Fibroblast of lung (primary cell): ENCODE results near the gene IGF1R. TPM values are rescaled to one million over a fixed set of nuclear protein-coding genes. Genes with fewer than 3 reads are reported as not detected.

ENCODE experiments used
- DNase-seq, 2 donors: peaks; one replicate each; pipeline versions ENCODE4 v3.0.0 to v3.0.0-alpha.2; 2010; ENCODE audit warnings: low read depth in 2 of 2
- H2AFZ ChIP-seq: 2 replicates; pipeline ENCODE4 v1.5.1; 2012; ENCODE audit warnings: low read length, control low read depth, inconsistent platforms
- H3K27ac ChIP-seq: 2 replicates; pipeline ENCODE4 v1.5.1; 2011; ENCODE audit warnings: low read length, control low read depth; ENCODE audit not compliant: insufficient read depth
- H3K27me3 ChIP-seq: 2 replicates; pipeline ENCODE4 v1.5.1; 2011; ENCODE audit warnings: mild to moderate bottlenecking, low read length; ENCODE audit not compliant: control insufficient read depth, insufficient read depth
- H3K36me3 ChIP-seq: 2 replicates; pipeline ENCODE4 v1.5.1; 2011; ENCODE audit warnings: low read length; ENCODE audit not compliant: control insufficient read depth, insufficient read depth
- H3K4me1 ChIP-seq: 2 replicates; pipeline ENCODE4 v1.5.1; 2011; ENCODE audit warnings: low read length; ENCODE audit not compliant: control insufficient read depth, insufficient read depth; ENCODE audit errors: extremely low read depth
- H3K4me2 ChIP-seq: 2 replicates; pipeline ENCODE4 v1.5.1; 2011; ENCODE audit warnings: low read length, control low read depth; ENCODE audit not compliant: insufficient read depth; ENCODE audit errors: extremely low read depth
- H3K4me3 ChIP-seq, 4 experiments: fragments of 200-600 bp in 1 of 4; sonication (generic) in 1 of 4; replicated peaks in 1 of 4; 2 replicates each; pipeline ENCODE4 v1.5.1; 2011 to 2016; ENCODE audit warnings: low read length in 4 of 4, low read depth in 3 of 4, mild to moderate bottlenecking in 3 of 4, control low read depth in 2 of 4, inconsistent platforms in 1 of 4, mixed read lengths in 1 of 4; ENCODE audit not compliant: insufficient read depth in 1 of 4; ENCODE audit errors: control extremely low read depth in 1 of 4
- H3K79me2 ChIP-seq: 2 replicates; pipeline ENCODE4 v1.5.1; 2012; ENCODE audit warnings: mild to moderate bottlenecking, low read length, inconsistent platforms; ENCODE audit not compliant: control insufficient read depth, insufficient read depth
- H3K9ac ChIP-seq: 2 replicates; pipeline ENCODE4 v1.5.1; 2011; ENCODE audit warnings: mild to moderate bottlenecking, low read length, control low read depth; ENCODE audit not compliant: insufficient read depth
- H3K9me3 ChIP-seq: 2 replicates; pipeline ENCODE4 v1.5.1; 2012; ENCODE audit warnings: low read depth, low read length; ENCODE audit not compliant: control insufficient read depth, insufficient read depth
- H4K20me1 ChIP-seq: 2 replicates; pipeline ENCODE4 v1.5.1; 2011; ENCODE audit warnings: low read length; ENCODE audit not compliant: control insufficient read depth, insufficient read depth; ENCODE audit errors: extremely low read depth
- EZH2 ChIP-seq: IDR thresholded peaks from 2 replicates; pipeline ENCODE4 v1.5.1; 2012; ENCODE audit warnings: low read length, control low read depth, mild to moderate bottlenecking; ENCODE audit errors: missing control alignments
- polyA plus RNA-seq, 2 donors: library from polyadenylated mRNA; depleted of rRNA in 1 of 2; stranded (reverse) in 1 of 2; unstranded in 1 of 2; fragments of >200 nt; gene quantifications; 2 replicates each; pipeline ENCODE4 v1.2.1, GENCODE V29; 2011 to 2012; ENCODE audit warnings: missing spikeins in 1 of 2
- total RNA-seq: library from RNA; depleted of rRNA; stranded (reverse); fragments of >200 nt; gene quantifications from 2 replicates; pipeline ENCODE4 v1.2.1, GENCODE V29; 2014
- TF ChIP-seq, protein P1 (sequence below), 2 donors: IDR thresholded peaks in 1 of 2; conservative IDR thresholded peaks in 1 of 2; 1 replicate in 1 of 2; 2 replicates in 1 of 2; pipeline ENCODE4 v1.5.1; 2011 to 2012; ENCODE audit warnings: low read length in 2 of 2, control low read depth in 1 of 2, inconsistent platforms in 1 of 2, low read depth in 1 of 2, mild to moderate bottlenecking in 1 of 2

Gene IGF1R
- total and polyA plus RNA-seq, 2 donors (not counting 1 experiment from before 2014, with no cell fraction given), result 14.6 to 28.6 TPM

DNA sequence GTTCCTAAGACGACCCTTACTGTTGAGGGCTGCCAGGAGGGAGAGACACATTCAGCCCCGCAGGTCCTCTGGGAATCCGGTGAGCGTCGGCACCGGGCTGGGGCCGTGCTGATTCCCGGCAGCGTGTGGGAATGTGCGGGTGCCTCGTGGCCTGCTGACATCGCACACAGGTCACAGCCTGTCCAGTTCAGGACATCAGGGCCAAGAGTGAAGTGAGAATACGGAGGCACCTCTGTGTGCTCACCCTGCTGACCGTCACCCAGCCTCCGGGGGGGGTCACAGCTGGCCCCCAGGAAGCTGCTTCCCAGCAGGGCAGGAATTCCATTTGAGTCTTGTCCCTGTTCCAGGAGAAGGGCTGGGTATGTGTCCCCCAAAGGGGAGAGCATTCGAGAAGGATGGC is 305.6 kb downstream of the IGF1R start:
- TF ChIP-seq EZH2, result no peak
- TF ChIP-seq, protein P1, sequence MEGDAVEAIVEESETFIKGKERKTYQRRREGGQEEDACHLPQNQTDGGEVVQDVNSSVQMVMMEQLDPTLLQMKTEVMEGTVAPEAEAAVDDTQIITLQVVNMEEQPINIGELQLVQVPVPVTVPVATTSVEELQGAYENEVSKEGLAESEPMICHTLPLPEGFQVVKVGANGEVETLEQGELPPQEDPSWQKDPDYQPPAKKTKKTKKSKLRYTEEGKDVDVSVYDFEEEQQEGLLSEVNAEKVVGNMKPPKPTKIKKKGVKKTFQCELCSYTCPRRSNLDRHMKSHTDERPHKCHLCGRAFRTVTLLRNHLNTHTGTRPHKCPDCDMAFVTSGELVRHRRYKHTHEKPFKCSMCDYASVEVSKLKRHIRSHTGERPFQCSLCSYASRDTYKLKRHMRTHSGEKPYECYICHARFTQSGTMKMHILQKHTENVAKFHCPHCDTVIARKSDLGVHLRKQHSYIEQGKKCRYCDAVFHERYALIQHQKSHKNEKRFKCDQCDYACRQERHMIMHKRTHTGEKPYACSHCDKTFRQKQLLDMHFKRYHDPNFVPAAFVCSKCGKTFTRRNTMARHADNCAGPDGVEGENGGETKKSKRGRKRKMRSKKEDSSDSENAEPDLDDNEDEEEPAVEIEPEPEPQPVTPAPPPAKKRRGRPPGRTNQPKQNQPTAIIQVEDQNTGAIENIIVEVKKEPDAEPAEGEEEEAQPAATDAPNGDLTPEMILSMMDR (conservative IDR thresholded peaks at IDR 0.05 in 1 of 2, IDR thresholded peaks at IDR 0.05 in 1 of 2; ENCODE audit: low read depth in 1 of 2, low read length in 2 of 2), result no peak
- Histone ChIP-seq H3K79me2 (no peaks in the 10 kb centered on the region), H3K9ac (peak overlapping the region; percentile 70), H3K36me3 (peaks cover 13% of the 10 kb centered on the region), H3K4me1 (peaks cover 29% of the 10 kb centered on the region), H3K27ac (peak overlapping the region; percentile 80), H3K4me2 (no peak overlapping the region), H3K4me3 (no peak overlapping the region), H3K9me3 (no peaks in the 10 kb centered on the region), H4K20me1 (no peaks in the 10 kb centered on the region), H3K27me3 (no peaks in the 10 kb centered on the region), H2AFZ (no peak overlapping the region)
- DNase-seq, result no peak

DNA sequence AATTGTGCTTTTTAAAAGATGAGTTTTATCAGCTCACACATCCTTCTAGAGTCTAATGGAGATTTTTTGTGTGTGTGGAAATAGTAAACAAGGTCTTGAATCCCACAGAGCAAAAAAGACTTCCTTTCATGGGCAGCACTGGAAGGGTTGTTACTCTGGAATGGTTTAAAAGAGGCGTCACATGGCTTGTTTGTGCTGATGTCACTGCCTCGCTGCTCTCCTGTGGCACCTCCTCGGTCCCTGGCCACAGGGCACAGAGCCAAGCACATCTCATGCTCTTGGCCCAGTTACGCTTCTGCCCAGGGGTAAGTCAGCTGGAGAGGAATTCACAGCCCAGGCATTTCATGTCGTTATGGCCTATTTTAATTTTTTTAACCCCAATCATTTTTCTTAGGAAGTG is 306.1 kb downstream of the IGF1R start:
- DNase-seq, result peak; percentile 90 to 97
- H3K4me1 ChIP-seq, result peaks cover 29% of the 10 kb centered on the region
- H3K9ac ChIP-seq, result no peak overlapping the region
- no peaks in the 10 kb centered on the region for H3K9me3 ChIP-seq
- H4K20me1 ChIP-seq, result no peaks in the 10 kb centered on the region
- H3K79me2 ChIP-seq, result no peaks in the 10 kb centered on the region
- H3K36me3 ChIP-seq, result peaks cover 11% of the 10 kb centered on the region
- no peaks in the 10 kb centered on the region for H3K27me3 ChIP-seq
- H3K4me2 ChIP-seq, result no peak overlapping the region
- no peak for TF ChIP-seq EZH2
- TF ChIP-seq, protein P1 (conservative IDR thresholded peaks at IDR 0.05 in 1 of 2, IDR thresholded peaks at IDR 0.05 in 1 of 2; ENCODE audit: low read depth in 1 of 2, low read length in 2 of 2), result no peak
- H3K27ac ChIP-seq, result peak overlapping the region; percentile 80
- H3K4me3 ChIP-seq, result no peak overlapping the region
- no peak overlapping the region for H2AFZ ChIP-seq

DNA sequence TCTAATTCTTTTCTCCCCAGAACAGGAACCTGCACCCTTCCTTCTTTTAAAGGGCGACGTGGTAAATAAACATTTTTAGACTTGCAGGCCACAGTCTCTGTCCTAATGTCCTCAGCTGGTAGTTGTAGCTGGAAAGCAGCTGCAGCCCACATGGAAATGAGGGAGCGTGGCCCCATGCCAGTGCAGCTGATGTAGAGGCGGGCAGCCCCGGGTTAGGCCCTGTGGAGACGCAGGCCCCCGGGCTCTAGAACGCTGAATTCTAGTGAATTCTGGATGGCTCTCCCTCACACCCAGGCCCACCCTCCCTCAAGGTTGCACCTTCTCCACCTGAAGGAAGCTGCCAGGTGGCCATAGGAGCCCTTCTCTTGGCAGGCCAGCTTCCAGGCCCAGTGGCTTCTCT is 307.0 kb downstream of the IGF1R start:
- TF ChIP-seq EZH2, result no peak
- TF ChIP-seq, protein P1 (conservative IDR thresholded peaks at IDR 0.05 in 1 of 2, IDR thresholded peaks at IDR 0.05 in 1 of 2; ENCODE audit: low read depth in 1 of 2, low read length in 2 of 2), result no peak
- Histone ChIP-seq H3K27me3 (no peaks in the 10 kb centered on the region), H3K4me1 (peaks cover 29% of the 10 kb centered on the region), H3K9me3 (no peaks in the 10 kb centered on the region), H3K4me2 (no peak overlapping the region), H3K79me2 (no peaks in the 10 kb centered on the region), H3K27ac (peak overlapping the region; percentile 80), H3K36me3 (peaks cover 13% of the 10 kb centered on the region), H2AFZ (no peak overlapping the region), H3K4me3 (no peak overlapping the region), H4K20me1 (no peaks in the 10 kb centered on the region), H3K9ac (no peak overlapping the region)
- DNase-seq, result peak in 1 of 2 donors; percentile 66
